Stimulated activated naive CD8-positive, alpha-beta T cell treated with anti-CD3 and anti-CD28 coated beads, Interleukin-15, amount 100 ng/mL, for 72 hours (primary cell): ENCODE results near the gene VIL1.
A peak's percentile ranks its signal among the peaks of the same experiment; 100 is the strongest.

Source experiments
- ATAC-seq: fragments of 150-1000 bp; cut with Tn5 transposase; 2 replicates; pipeline ENCODE4 v1.10.0; 2021; ENCODE audit warnings: mild to moderate bottlenecking, moderate library complexity
- DNase-seq, 2 donors: peaks; one replicate each; pipeline ENCODE4 v3.0.0; 2021 to 2022
- H3K27ac Mint-ChIP-seq, 2 donors: one replicate each; pipeline ENCODE4 v1.8.0; 2022; ENCODE audit warnings: mild to moderate bottlenecking in 2 of 2, mixed read lengths in 2 of 2, moderate library complexity in 2 of 2
- H3K27me3 Mint-ChIP-seq: one replicate; pipeline ENCODE4 v1.8.0; 2022; ENCODE audit warnings: mixed read lengths
- H3K4me1 Mint-ChIP-seq: one replicate; pipeline ENCODE4 v1.8.0; 2022; ENCODE audit warnings: mild to moderate bottlenecking, mixed read lengths
- H3K4me3 Mint-ChIP-seq, 2 donors: one replicate each; pipeline ENCODE4 v1.8.0; 2022; ENCODE audit warnings: mild to moderate bottlenecking in 2 of 2, mixed read lengths in 2 of 2, moderate library complexity in 1 of 2
- H3K9me3 Mint-ChIP-seq, 2 donors: one replicate each; pipeline ENCODE4 v1.8.0; 2022; ENCODE audit warnings: mixed read lengths in 2 of 2

The VIL1 gene

DNA sequence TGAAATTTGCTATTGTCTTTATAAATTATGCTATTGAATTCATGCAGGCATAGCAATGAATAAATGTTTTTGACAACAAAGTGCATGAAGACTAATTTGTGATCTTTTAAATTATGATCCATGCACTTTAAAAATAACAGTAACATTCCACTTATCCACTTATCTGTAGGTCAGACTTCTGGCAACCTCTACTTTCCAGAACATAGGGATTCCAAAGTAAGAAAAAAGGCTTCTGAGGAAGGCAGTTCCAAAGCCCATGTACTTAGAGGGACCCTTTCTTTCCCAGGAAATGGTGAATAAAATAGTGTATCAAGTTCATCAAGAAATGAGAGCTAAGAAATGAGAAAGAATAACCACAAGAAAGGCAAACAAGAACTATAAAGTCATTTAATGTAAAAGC lies 58.3 kb downstream of the VIL1 start:
- no peak for DNase-seq
- no peaks in the 10 kb centered on the region for H3K4me1 Mint-ChIP-seq
- H3K9me3 Mint-ChIP-seq, result no peaks in the 10 kb centered on the region
- H3K27me3 Mint-ChIP-seq, result no peaks in the 10 kb centered on the region
- no peak overlapping the region for H3K4me3 Mint-ChIP-seq
- no peak for ATAC-seq
- H3K27ac Mint-ChIP-seq, result no peak overlapping the region

- H3K9me3 Mint-ChIP-seq, result no peaks in the 10 kb centered on the region
- no peak overlapping the region for H3K27ac Mint-ChIP-seq
- ATAC-seq, result no peak
- no peak for DNase-seq
- H3K4me1 Mint-ChIP-seq, result peaks cover 8% of the 10 kb centered on the region
- no peaks in the 10 kb centered on the region for H3K27me3 Mint-ChIP-seq
- H3K4me3 Mint-ChIP-seq, result no peak overlapping the region
Measured at GRCh38 chr2:218478544-218478943, 59.6 kb downstream of the VIL1 start.

- Mint-ChIP-seq H3K4me1 (peaks cover 18% of the 10 kb centered on the region), H3K4me3 (no peak overlapping the region), H3K27me3 (no peaks in the 10 kb centered on the region), H3K27ac (no peak overlapping the region), H3K9me3 (no peaks in the 10 kb centered on the region)
- DNase-seq (no peak), ATAC-seq (no peak)
Measured at GRCh38 chr2:218479595-218479994, 60.7 kb downstream of the VIL1 start.

DNA sequence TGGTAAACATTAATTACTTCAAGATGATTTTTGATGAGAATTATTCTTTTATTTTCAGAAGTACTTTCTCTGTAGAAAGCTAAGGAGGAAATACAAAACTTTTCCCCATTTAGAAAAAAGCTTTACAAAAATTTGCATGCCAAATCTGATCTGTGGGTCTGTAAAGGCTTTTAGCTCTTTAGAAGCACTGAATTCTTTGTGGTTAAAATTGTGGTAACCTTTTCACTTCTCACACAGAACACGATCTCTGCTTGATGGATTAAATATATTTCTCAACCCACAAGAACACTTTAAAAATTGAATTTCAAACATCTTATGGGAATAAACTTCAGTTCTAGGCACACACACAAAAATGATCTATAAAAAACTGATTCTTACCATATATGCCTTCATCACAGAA lies 63.7 kb downstream of the VIL1 start:
- Mint-ChIP-seq H3K9me3 (no peaks in the 10 kb centered on the region), H3K27me3 (no peaks in the 10 kb centered on the region), H3K4me3 (no peak overlapping the region), H3K27ac (no peak overlapping the region), H3K4me1 (peaks cover 18% of the 10 kb centered on the region)
- ATAC-seq (no peak), DNase-seq (no peak)

GRCh38 chr2:218485986-218486667 lies 67.2 kb downstream of the VIL1 start:
- Mint-ChIP-seq H3K4me3 (no peak overlapping the region), H3K27me3 (no peaks in the 10 kb centered on the region), H3K27ac (no peak overlapping the region), H3K9me3 (no peaks in the 10 kb centered on the region), H3K4me1 (peaks cover 18% of the 10 kb centered on the region)
- DNase-seq (no peak), ATAC-seq (no peak)

DNA sequence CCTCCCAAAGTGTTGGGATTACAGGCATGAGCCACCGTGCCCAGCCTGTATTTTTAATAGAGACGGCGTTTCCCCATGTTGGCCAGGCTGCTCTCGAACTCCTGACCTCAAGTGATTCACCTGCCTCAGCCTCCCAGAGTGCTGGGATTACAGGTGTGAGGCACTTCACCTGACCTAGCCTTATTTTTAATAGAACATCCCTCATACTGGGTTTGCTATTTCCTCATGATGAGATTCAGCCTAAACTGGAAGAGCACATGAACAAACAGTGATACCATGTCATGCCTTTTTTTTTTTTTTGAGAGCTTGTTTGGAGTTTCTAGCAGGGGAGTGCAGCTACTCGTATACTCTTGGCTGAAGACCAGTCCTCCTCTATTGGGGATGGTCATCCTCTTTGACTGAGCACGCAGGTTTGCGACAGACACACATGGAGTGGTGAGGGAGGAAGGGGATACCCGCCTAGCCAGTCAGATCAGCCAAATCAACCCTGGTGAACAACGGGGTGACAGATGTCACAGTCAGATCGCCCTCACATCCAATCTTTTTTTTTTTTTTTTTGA lies 81.7 kb downstream of the VIL1 start:
- Mint-ChIP-seq H3K4me3 (no peak overlapping the region), H3K27ac (peak overlapping the region in 1 of 2 donors; percentile 19), H3K9me3 (no peaks in the 10 kb centered on the region), H3K27me3 (no peaks in the 10 kb centered on the region), H3K4me1 (no peaks in the 10 kb centered on the region)
- ATAC-seq (no peak), DNase-seq (no peak)

- Mint-ChIP-seq H3K4me1 (no peaks in the 10 kb centered on the region), H3K27ac (no peak overlapping the region), H3K9me3 (no peaks in the 10 kb centered on the region), H3K4me3 (no peak overlapping the region), H3K27me3 (no peaks in the 10 kb centered on the region)
- DNase-seq, result no peak
- ATAC-seq, result no peak
Measured at GRCh38 chr2:218501665-218502064, 82.7 kb downstream of the VIL1 start.
